ENCODE measurements around the gene SLC39A12.

Gene SLC39A12

GRCh38 chr10:17965649-17966235 is 14.0 kb downstream of the SLC39A12 start:
- no peak for DNase-seq

GRCh38 chr10:17974505-17974904 is 22.8 kb downstream of the SLC39A12 start:
- no peak for DNase-seq

- no peak for DNase-seq
Measured at GRCh38 chr10:17980846-17981565, 29.3 kb downstream of the SLC39A12 start.

- DNase-seq, result no peak
Measured at GRCh38 chr10:17981766-17982380, 30.2 kb downstream of the SLC39A12 start.

GRCh38 chr10:17984056-17984455 is 32.3 kb downstream of the SLC39A12 start:
- DNase-seq, result no peak

GRCh38 chr10:17984563-17984962 is 32.8 kb downstream of the SLC39A12 start:
- DNase-seq, result no peak

GRCh38 chr10:17989908-17990767 is 38.4 kb downstream of the SLC39A12 start:
- no peak for DNase-seq

GRCh38 chr10:17992266-17992665 is 40.5 kb downstream of the SLC39A12 start:
- no peak for DNase-seq

GRCh38 chr10:17993361-17993760 is 41.6 kb downstream of the SLC39A12 start:
- no peak for DNase-seq

GRCh38 chr10:18000601-18001000 is 48.9 kb downstream of the SLC39A12 start:
- no peak for DNase-seq

- DNase-seq, result no peak
Measured at GRCh38 chr10:18005445-18005780, 53.7 kb downstream of the SLC39A12 start.

- DNase-seq, result no peak
Measured at GRCh38 chr10:18005781-18006456, 54.2 kb downstream of the SLC39A12 start.

- no peak for DNase-seq
Measured at GRCh38 chr10:18008986-18009385, 57.3 kb downstream of the SLC39A12 start.

- no peak for DNase-seq
Measured at GRCh38 chr10:18010050-18010449, 58.3 kb downstream of the SLC39A12 start.

GRCh38 chr10:18020523-18020922 is 68.8 kb downstream of the SLC39A12 start:
- no peak for DNase-seq

- no peak for DNase-seq
Measured at GRCh38 chr10:18021725-18022480, 70.2 kb downstream of the SLC39A12 start.

GRCh38 chr10:18043148-18044006 is 91.7 kb downstream of the SLC39A12 start:
- no peak for DNase-seq

GRCh38 chr10:18044976-18045720 is 93.4 kb downstream of the SLC39A12 start:
- no peak for DNase-seq

GRCh38 chr10:18056583-18056982 is 104.9 kb downstream of the SLC39A12 start:
- DNase-seq, result no peak

GRCh38 chr10:18059826-18060559 is 108.3 kb downstream of the SLC39A12 start:
- no peak for DNase-seq

Measured in NCI-H2029 treated with DMSO at 0.1 percent for 48 hours (cell line).